Heart right ventricle (tissue), 16 donors: ENCODE data around the gene KIAA0930. TPM values are rescaled to one million over a fixed set of nuclear protein-coding genes. Genes with fewer than 3 reads are reported as not detected.

Experiments used
- ATAC-seq, 8 donors: fragments of 200-7000 bp; cut with Tn5 transposase; one replicate each; pipeline ENCODE4 v1.9.1; 2020; ENCODE audit warnings: mild to moderate bottlenecking in 8 of 8, moderate library complexity in 8 of 8, moderate number of reproducible peaks in 1 of 8
- DNase-seq, 2 donors: peaks; one replicate each; pipeline ENCODE4 v3.0.0-alpha.2; 2020
- H3K27ac ChIP-seq, 10 donors: fragments of 200-600 bp; sonication (generic) in 2 of 10; one replicate each; pipeline versions ENCODE4 v1.5.0 to v1.8.0; 2020 to 2022; ENCODE audit warnings: mild to moderate bottlenecking in 3 of 10
- H3K27me3 ChIP-seq, 7 donors: fragments of 200-600 bp; one replicate each; pipeline ENCODE4 v1.8.0; 2021 to 2022; ENCODE audit warnings: mild to moderate bottlenecking in 2 of 7
- H3K36me3 ChIP-seq, 9 donors: fragments of 200-600 bp; sonication (generic) in 1 of 9; one replicate each; pipeline versions ENCODE4 v1.5.0 to v1.8.0; 2020 to 2022; ENCODE audit warnings: mild to moderate bottlenecking in 2 of 9
- H3K4me1 ChIP-seq, 9 donors: fragments of 200-600 bp; sonication (generic) in 1 of 9; one replicate each; pipeline versions ENCODE4 v1.5.0 to v1.8.0; 2020 to 2022; ENCODE audit warnings: mild to moderate bottlenecking in 4 of 9
- H3K4me3 ChIP-seq, 10 donors: fragments of 200-600 bp; sonication (generic) in 2 of 10; one replicate each; pipeline versions ENCODE4 v1.5.0 to v1.8.0; 2020 to 2022; ENCODE audit warnings: mild to moderate bottlenecking in 7 of 10, moderate library complexity in 2 of 10
- H3K9me3 ChIP-seq, 11 donors: fragments of 200-600 bp in 10 of 11; sonication (generic) in 2 of 11; one replicate each; pipeline versions ENCODE4 v1.5.0 to v1.8.0; 2013 to 2022; ENCODE audit warnings: mild to moderate bottlenecking in 2 of 11, control low read depth in 1 of 11, moderate library complexity in 1 of 11
- CTCF ChIP-seq, 9 donors: fragments of 200-600 bp; sonication (generic) in 2 of 9; IDR thresholded peaks; one replicate each; pipeline versions ENCODE4 v1.5.0 to v1.8.0; 2021 to 2022; ENCODE audit warnings: antibody characterized with exemption in 9 of 9, mild to moderate bottlenecking in 5 of 9, moderate library complexity in 1 of 9
- WGBS, 2 donors: extraction: QIAGEN DNeasy Blood & Tissue Kit; methylation state at CpG; one replicate each; pipeline ENCODE4 v1.1.7; 2013; ENCODE audit warnings: inconsistent platforms in 1 of 2; 5-methylcytosine and 5-hydroxymethylcytosine counted together
- intact Hi-C, 10 donors: fragments of 100-400 bp; cut with DNase I; formaldehyde crosslinking; loops; one replicate each; pipeline versions ENCODE4 v1.11.1 to v1.14.2; 2022
- polyA plus RNA-seq, 2 donors: library from polyadenylated mRNA; stranded (reverse); fragments of 200-250 nt; gene quantifications; one replicate each; pipeline ENCODE4 v1.2.3, GENCODE V29; 2013
- total RNA-seq, 10 donors: library from RNA; stranded (reverse); fragmentation: NEBNext Ultra II Directional in 3 of 10; extraction: Animal tissue kit (Norgen Biotek cat#: 25700) in 3 of 10; gene quantifications; one replicate each; pipeline versions ENCODE4 v1.2.1 to v1.2.4, GENCODE V29; 2021 to 2023
- donor health status: Arrhythmogenic right ventricular cardiomyopathy.
- donor health status: ischemic (EF 13 %, LVEDD 7.1; RV severe dilation, severe dysfunction).
- donor health status: healthy with polysubstance abuse.
- donor health status: DM: no; HTN: yes; CAD: no.
- donor health status: DM: no; HTN: no; CAD: no.
- donor health status: ischemic (EF 25% LVEDD 6.9; RV normal size, moderate dysfunction).
- donor health status: ischemic (EF 25% LVEDD 5.7; RV mildly dilated, moderate dysfunction).
- donor health status: healthy.
- donor health status: DM: yes; HTN: yes; CAD: no.
- donor health status: Ischemic cardiomyopathy.
- donor health status: ischemic (EF 35%, LVEDD 5.7; RV mildly dilated, moderate dysfunction).
- donor health status: nonischemic (EF 11% LVEDD 7.7; RV severe dilation, severe dysfunction).
- donor health status: DM: yes; HTN: yes; CAD: no.
- donor health status: PGD.
- donor health status: ischemic (EF 29% LVEDD 5.4; RV normal size, mild dysfunction).
- donor health status: nonischemic (EF 23%, LVEDD 6.1; RV moderate dilation, normal function).

KIAA0930 gene
- total and polyA plus RNA-seq, 12 donors: 9.1 to 48.3 (median 16.3) TPM

- H3K4me3 ChIP-seq: no peak overlapping the region
- H3K4me1 ChIP-seq: no peaks in the 10 kb centered on the region
- H3K27me3 ChIP-seq: no peaks in the 10 kb centered on the region
- 94 to 95% methylated on average over 40 of the region's 40 CpGs for WGBS, 2 donors
- no peaks in the 10 kb centered on the region for H3K9me3 ChIP-seq
- peaks cover 0 to 90% (median 8%) of the 10 kb centered on the region in 9 donors for H3K36me3 ChIP-seq
- no peak for TF ChIP-seq CTCF (IDR thresholded peaks at IDR 0.05)
- DNase-seq (no peak), ATAC-seq (no peak)
- H3K27ac ChIP-seq: no peak overlapping the region
- intact Hi-C loops: no loop called here
These were observed 37.3 kb downstream of the KIAA0930 start for GRCh38 chr22:45203150-45203951.

- no peak overlapping the region for H3K27ac ChIP-seq
- intact Hi-C loops: no loop called here
- DNase-seq (peak in 1 of 2 donors; percentile 8), ATAC-seq (no peak)
- H3K36me3 ChIP-seq: peaks cover 0 to 90% (median 8%) of the 10 kb centered on the region in 9 donors
- H3K4me1 ChIP-seq: no peaks in the 10 kb centered on the region
- no peak overlapping the region for H3K4me3 ChIP-seq
- TF ChIP-seq CTCF (IDR thresholded peaks at IDR 0.05): no peak
- WGBS, 2 donors: 93 to 94% methylated on average over 36 of the region's 36 CpGs
- no peaks in the 10 kb centered on the region for H3K9me3 ChIP-seq
- H3K27me3 ChIP-seq: no peaks in the 10 kb centered on the region
These were observed 38.2 kb downstream of the KIAA0930 start for GRCh38 chr22:45202333-45203149.

GRCh38 chr22:45201678-45202332 is 38.9 kb downstream of the KIAA0930 start:
- no peaks in the 10 kb centered on the region for H3K9me3 ChIP-seq
- no peaks in the 10 kb centered on the region for H3K4me1 ChIP-seq
- no peaks in the 10 kb centered on the region for H3K27me3 ChIP-seq
- 78 to 81% methylated on average over 9 of the region's 9 CpGs for WGBS, 2 donors
- H3K27ac ChIP-seq: no peak overlapping the region
- intact Hi-C loops: no loop called here
- TF ChIP-seq CTCF (IDR thresholded peaks at IDR 0.05): no peak
- DNase-seq (no peak), ATAC-seq (no peak)
- no peak overlapping the region for H3K4me3 ChIP-seq
- H3K36me3 ChIP-seq: peaks cover 0 to 96% (median 8%) of the 10 kb centered on the region in 9 donors

GRCh38 chr22:45200860-45201511 is 39.7 kb downstream of the KIAA0930 start:
- WGBS, 2 donors: 94% methylated on average over 18 of the region's 18 CpGs
- ATAC-seq (no peak), DNase-seq (no peak)

More at GRCh38 chr22:45200860-45201511, 39.7 kb downstream of the KIAA0930 start:
- no peaks in the 10 kb centered on the region for H3K4me1 ChIP-seq
- no peak for TF ChIP-seq CTCF (IDR thresholded peaks at IDR 0.05)
- H3K36me3 ChIP-seq: peaks cover 0 to 100% (median 8%) of the 10 kb centered on the region in 9 donors
- no peak overlapping the region for H3K27ac ChIP-seq
- H3K4me3 ChIP-seq: no peak overlapping the region
- H3K9me3 ChIP-seq: no peaks in the 10 kb centered on the region
- H3K27me3 ChIP-seq: no peaks in the 10 kb centered on the region
- intact Hi-C loops: no loop called here
